OCI-LY1 (cell line): ENCODE results near the gene LMTK2.

Experiments
- CTCF ChIP-seq: fragments of 200-600 bp; sonication (generic), shearing (Covaris generic); IDR thresholded peaks from 2 replicates; pipeline ENCODE4 v1.5.1; 2017; ENCODE audit warnings: mild to moderate bottlenecking, antibody characterized with exemption, low read length, moderate library complexity, mixed read lengths
- EZH2 ChIP-seq: fragments of 200-600 bp; sonication (generic), shearing (Covaris generic); IDR thresholded peaks from 2 replicates; pipeline ENCODE4 v1.8.0; 2017; ENCODE audit warnings: borderline replicate concordance, mixed run types, mild to moderate bottlenecking, antibody characterized with exemption, low read length, moderate library complexity, mixed read lengths

GRCh38 chr7:98178762-98179490 is 72.3 kb downstream of the LMTK2 start:
- TF ChIP-seq EZH2 (no peak), CTCF (no peak)
